GM21367 (cell line): ENCODE measurements around the gene PIGS.
"Not testable (repeated sequence)": the region's sequence is repeated elsewhere in the genome, so short reads cannot be mapped to it uniquely, and the experiment has no call there.

Source experiments
- ATAC-seq: cut with Tn5 transposase; IDR thresholded peaks from one replicate; pipeline ENCODE4 v1.9.1; 2021; ENCODE audit not compliant: unreplicated experiment

Gene PIGS

GRCh38 chr17:28571361-28572122 lies at the start of gene PIGS:
Gene PIGS, minus strand, starts transcription at chr17:28571524. Its CDS starts 28 bp downstream, at chr17:28571496.
- peak; percentile 67 for ATAC-seq

- ATAC-seq = no peak
These were observed 48.7 kb upstream of the PIGS start for GRCh38 chr17:28620010-28620409.

DNA sequence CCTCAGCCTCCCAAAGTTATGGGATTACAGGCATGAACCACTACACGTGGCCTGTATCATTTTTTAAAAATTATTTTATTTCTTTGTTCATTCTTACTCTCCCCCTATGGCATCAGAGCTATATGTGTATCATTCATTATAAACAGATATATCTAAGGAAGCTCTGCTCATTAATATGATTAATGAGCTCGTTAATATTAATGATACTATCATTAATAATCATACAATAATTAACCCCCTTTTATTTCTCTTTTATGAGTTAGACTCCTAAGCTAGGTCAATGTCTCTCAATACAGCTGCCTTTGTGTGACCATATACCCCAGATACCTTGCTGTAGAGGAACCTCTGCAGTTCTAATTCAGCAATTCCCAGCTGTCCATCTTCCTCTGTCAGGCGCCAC lies 47.1 kb upstream of the PIGS start:
- ATAC-seq = no peak

GRCh38 chr17:28616281-28616680 lies 45.0 kb upstream of the PIGS start:
- ATAC-seq = no peak

GRCh38 chr17:28615260-28615940 lies 44.1 kb upstream of the PIGS start:
- ATAC-seq = no peak

- ATAC-seq = no peak
These were observed 42.6 kb upstream of the PIGS start, which contains the start of gene RSKR for GRCh38 chr17:28613931-28614381. Gene RSKR, minus strand, starts transcription at chr17:28614185. Its CDS starts 24 bp downstream, at chr17:28614161.

DNA sequence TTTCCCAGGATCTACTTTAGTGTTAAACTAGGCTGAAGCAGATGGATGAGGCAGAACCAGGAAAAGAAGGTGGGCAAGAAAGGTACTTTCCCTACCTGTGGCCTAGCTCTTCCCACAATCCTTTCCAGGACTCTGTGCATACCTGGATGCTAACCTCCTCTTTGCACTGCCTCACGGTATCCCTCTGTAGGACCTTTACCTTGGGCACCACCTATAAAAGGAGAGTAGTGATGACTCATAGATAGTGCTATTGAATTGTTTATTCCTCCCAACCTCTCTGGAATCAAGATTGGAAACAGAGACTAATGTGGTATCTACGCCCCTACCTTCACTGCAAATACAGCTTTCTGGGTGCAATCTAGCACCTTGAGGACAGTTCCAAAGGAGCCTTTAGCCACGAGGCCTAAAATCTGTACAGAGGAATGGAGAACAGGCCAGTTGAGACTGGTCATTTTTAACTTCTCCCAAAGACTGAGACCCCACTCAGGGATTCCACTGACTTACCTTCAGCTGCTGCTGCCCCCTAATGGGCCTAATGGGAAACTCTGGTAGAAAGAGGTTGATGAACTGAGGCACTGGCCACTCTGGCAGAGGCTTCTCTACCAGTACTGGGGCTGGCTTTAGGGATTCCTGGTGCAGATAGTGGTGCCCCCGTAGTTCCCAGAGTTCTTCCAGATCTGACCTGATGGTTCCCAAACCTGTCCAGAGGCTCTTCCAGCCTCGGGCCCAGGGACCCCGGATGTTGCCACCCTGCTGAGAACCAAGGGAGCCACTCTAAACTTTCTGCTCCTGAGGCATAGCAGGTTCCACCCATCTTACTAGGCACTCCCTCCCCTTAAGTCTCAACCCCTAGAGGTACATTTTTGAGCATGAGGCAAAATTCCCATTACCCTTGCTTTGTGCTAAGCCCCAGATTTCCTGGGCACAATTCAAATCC lies 41.9 kb upstream of the PIGS start:
- no peak for ATAC-seq

- no peak for ATAC-seq
These were observed 41.2 kb upstream of the PIGS start for GRCh38 chr17:28612531-28612930.

GRCh38 chr17:28610376-28610775 lies 39.1 kb upstream of the PIGS start:
- ATAC-seq = no peak

DNA sequence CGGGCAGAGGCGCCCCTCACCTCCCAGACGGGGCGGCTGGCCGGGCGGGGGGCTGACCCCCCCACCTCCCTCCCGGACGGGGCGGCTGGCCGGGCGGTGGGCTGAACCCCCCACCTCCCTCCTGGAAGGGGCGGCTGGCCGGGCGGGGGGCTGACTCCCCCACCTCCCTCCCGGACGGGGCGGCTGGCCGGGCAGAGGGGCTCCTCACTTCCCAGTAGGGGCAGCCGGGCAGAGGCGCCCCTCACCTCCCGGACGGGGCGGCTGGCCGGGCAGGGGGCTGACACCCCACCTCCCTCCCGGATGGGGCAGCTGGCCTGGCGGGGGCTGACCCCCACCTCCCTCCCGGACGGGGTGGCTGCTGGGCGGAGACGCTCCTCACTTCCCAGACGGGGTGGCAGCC lies 32.7 kb upstream of the PIGS start:
- ATAC-seq = not testable (repeated sequence)

GRCh38 chr17:28599311-28600184 lies 28.2 kb upstream of the PIGS start:
- peak; percentile 36 for ATAC-seq

DNA sequence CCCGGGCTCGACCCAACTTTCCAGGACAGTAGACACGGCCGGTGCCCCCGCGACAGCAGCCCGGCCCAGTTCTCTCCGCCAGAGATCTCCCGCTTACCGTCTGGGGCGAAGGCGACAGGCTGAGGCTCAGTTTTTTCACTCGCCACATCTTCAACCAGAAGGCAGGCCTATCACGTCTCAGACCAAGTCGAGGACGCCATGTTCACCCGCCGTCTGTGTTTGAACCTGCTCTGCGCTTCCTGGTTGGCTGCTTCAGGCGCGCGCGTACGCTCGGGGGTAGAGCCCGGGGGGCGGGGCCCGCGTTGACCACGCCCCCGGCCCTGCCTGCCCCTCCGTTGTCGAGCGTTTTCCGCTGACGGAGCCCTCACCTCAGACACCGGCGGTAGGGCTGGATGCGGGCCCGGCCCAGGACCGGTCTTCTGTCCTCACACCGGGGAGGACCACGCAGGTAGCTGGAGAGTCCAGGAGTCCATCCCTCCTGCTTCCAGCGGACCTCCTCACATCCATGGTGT lies 27.5 kb upstream of the PIGS start, which contains the start of gene SPAG5:
SPAG5 (minus strand) TSS at position 227 of the 512 bp plus-strand sequence; CDS start at position 148, 79 bp downstream.
- peak; percentile 80 for ATAC-seq

- no peak for ATAC-seq
These were observed 27.1 kb upstream of the PIGS start for GRCh38 chr17:28598389-28598788.

DNA sequence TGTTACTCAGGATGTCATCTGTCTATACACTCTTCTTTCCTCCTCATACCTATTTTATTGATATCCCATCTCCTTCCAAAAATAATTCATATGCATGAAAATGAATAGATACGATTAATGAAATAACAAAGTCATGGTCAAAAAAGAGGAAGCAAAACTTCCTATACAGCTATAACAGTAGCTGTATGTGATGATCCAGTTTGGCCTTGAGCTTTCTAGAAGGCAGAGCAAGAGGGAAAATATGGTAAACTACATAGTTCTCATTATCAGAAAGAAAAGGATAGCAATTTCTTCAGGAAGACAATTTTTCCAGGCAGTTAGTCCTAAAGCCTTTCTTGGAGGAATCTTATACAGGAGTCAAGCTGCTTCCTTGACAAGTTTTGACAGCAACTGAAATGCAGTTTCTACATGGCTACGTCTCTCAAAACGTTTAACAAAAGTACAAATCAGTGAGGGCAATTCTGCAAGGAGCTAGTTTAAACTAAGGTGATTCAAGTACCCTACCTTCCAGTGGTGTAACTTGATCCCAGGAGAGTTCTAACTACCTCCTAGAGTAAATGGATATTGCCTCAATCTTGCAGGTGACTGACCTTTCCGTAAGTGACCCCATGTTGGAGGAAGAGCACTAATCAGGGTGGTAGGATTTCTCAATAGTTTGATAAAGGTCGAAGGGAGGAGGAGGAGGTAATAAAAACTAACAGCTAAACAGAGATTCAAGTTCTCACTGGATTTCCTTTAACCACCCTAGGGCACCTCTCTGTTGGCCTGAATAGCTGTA lies 26.5 kb upstream of the PIGS start:
- no peak for ATAC-seq

DNA sequence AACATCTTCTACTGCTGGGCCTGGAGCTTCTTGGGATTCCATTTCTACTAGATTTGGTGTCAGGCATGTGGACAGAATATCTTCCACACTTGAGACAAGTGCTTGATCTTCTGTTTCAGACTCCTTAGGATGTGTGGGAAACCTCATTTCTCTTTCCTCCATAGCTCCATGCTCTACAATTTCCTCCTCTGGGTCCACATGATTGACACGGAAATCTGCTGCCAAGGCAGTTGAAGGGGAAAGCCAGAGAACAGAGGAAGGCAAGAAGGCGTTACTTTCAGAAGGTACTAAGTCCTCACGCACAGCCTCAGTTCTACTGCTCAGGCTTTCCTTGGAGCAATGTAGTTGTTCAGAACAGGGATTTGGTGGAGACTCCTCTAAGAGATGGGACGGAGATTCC lies 20.9 kb upstream of the PIGS start:
- no peak for ATAC-seq

GRCh38 chr17:28585851-28586250 lies 14.5 kb upstream of the PIGS start:
- no peak for ATAC-seq

DNA sequence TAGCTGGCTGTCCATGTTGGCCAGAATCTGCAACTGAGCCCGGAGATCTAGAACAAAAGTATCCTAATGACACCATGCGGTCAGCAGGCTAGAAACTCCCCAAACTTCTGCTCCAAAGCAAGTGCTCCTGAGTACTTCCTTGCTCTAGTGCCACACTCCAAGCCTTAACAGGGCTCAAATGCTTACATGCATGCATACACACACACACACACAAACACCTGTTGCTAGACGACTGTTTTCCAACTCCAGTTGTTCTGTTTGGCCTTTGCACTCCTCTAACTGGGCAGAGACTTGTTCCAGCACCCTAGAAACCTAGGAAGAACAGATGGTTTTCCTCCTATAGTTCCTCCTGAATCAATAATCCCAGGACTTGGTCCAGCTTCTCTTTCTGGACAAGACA lies 13.1 kb upstream of the PIGS start:
- ATAC-seq = no peak

GRCh38 chr17:28582513-28582912 lies 11.2 kb upstream of the PIGS start:
- ATAC-seq = no peak

DNA sequence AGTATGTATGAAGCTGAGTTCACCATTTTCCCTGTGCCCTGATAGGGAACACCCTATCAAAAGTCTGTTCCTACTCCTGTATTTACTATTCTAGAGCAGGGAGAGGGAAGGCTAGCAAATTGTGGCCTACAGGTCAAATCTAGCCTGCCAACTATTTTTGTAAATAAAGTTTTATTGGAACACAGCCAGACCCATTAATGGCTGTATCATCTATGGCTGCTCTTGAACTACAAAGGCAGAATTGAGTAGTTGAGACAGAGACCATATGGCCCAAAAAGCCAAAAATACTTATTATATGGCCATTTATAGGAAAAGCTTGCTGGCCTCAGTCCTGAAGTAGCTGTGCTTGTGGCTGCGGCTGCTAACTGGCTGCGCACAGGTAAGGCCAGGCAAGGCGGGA lies 9.6 kb upstream of the PIGS start:
- no peak for ATAC-seq
